Measurements from ENCODE around the gene REPIN1.

GRCh38 chr7:150335108-150335773 lies 33.4 kb upstream of the REPIN1 start:
- no peak for TF ChIP-seq CTCF (IDR thresholded peaks at IDR 0.05; ENCODE audit: insufficient read depth, low read length, poor library complexity, severe bottlenecking)
- TF ChIP-seq EZH2phosphoT487 (conservative IDR thresholded peaks at IDR 0.05; ENCODE audit: low read length) = no peak

All from SU-DHL-6 (cell line).